Measurements from ENCODE around the gene VTI1A. TPM values are rescaled to one million over a fixed set of nuclear protein-coding genes. Genes with fewer than 3 reads are reported as not detected.

The VTI1A gene
- total and polyA plus RNA-seq, 9 of the 15 experiments (the other 6 are each of a cell fraction or from before 2014, with no cell fraction given), result 9.3 to 21.4 (median 16.0) TPM

DNA sequence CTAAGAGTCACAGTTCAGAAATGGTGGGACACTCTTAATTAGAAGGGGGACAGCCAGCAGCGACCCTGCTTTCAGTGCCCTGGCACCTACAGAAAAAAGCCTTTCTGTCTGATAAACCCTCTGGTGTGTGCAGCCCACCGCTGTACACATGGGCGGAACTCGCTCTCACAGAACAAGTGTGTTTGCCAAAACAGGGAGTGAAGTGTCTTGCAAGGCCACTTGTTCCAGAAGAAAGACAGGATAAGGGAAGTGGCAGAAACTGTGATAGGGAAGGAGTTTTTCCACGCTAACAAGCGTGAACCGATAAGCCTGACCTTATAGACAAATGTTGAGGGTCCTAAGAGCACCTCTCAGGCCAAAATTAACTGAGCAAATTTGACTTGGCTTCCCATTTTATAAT is 299.3 kb downstream of the VTI1A start:
- no peaks in the 10 kb centered on the region for H3K9me1 ChIP-seq (ENCODE audit: control insufficient read depth, insufficient read depth, low read length)
- no peak for FAIRE-seq
- H3K4me3 ChIP-seq, result no peak overlapping the region
- H3K27ac ChIP-seq (ENCODE audit: extremely low read depth, low read depth, low read length), result no peak overlapping the region
- H3K9me3 ChIP-seq (replicated peaks; ENCODE audit: control insufficient read depth, insufficient read depth, low read depth, low read length), result no peaks in the 10 kb centered on the region
- H3K9ac ChIP-seq (ENCODE audit: insufficient read depth in 1 of 2, low read depth in 2 of 2, low read length in 2 of 2), result no peak overlapping the region
- H3K79me2 ChIP-seq (ENCODE audit: control insufficient read depth, insufficient read depth, low read length), result no peaks in the 10 kb centered on the region
- no peak for ATAC-seq
- no peaks in the 10 kb centered on the region for H3K4me1 ChIP-seq (replicated peaks in 1 of 2; ENCODE audit: control insufficient read depth in 2 of 2, insufficient read depth in 2 of 2, low read length in 2 of 2)
- H3K27me3 ChIP-seq (ENCODE audit: control insufficient read depth in 2 of 2, insufficient read depth in 2 of 2, low read length in 2 of 2), result no peaks in the 10 kb centered on the region
- no peak for DNase-seq (ENCODE audit: extremely low read depth in 1 of 4, low spot score in 3 of 4)
- H4K20me1 ChIP-seq (replicated peaks; ENCODE audit: control insufficient read depth, insufficient read depth, low read length), result no peaks in the 10 kb centered on the region
- no peaks in the 10 kb centered on the region for H3K36me3 ChIP-seq (ENCODE audit: control insufficient read depth, insufficient read depth, low read length)
- ChIA-PET CTCF (ENCODE audit: low intra/inter-chr PET ratio) (no interaction called here), POLR2A (no interaction called here)
- H2AFZ ChIP-seq (ENCODE audit: low read depth, low read length), result no peak overlapping the region
- no peak overlapping the region for H3K4me2 ChIP-seq (ENCODE audit: insufficient read depth, low read length)
- in situ Hi-C loops (cut with MboI), result no loop called here
- intact Hi-C loops (cut with micrococcal nuclease), result no loop called here
- 80% methylated on average over 7 of the region's 7 CpGs for WGBS (ENCODE audit: insufficient coverage, low coverage, missing lambda C conversion rate)
- no TSS peak for BruUV-seq (replicated peaks)
- TF ChIP-seq, protein P1, sequence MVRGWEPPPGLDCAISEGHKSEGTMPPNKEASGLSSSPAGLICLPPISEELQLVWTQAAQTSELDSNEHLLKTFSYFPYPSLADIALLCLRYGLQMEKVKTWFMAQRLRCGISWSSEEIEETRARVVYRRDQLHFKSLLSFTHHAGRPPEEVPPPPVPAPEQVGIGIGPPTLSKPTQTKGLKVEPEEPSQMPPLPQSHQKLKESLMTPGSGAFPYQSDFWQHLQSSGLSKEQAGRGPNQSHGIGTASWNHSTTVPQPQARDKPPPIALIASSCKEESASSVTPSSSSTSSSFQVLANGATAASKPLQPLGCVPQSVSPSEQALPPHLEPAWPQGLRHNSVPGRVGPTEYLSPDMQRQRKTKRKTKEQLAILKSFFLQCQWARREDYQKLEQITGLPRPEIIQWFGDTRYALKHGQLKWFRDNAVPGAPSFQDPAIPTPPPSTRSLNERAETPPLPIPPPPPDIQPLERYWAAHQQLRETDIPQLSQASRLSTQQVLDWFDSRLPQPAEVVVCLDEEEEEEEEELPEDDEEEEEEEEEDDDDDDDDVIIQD (CRISPR knock-in tag; IDR thresholded peaks at IDR 0.05), result no peak
- TF ChIP-seq SREBF2 (CRISPR knock-in tag; IDR thresholded peaks at IDR 0.05) (no peak), GABPA (tag; conservative IDR thresholded peaks at IDR 0.05; ENCODE audit: low read depth) (no peak), ZNF347 (CRISPR knock-in tag; IDR thresholded peaks at IDR 0.05; ENCODE audit: low read depth) (no peak), ZEB2 (IDR thresholded peaks at IDR 0.05) (no peak), JUN (IDR thresholded peaks at IDR 0.05; ENCODE audit: borderline replicate concordance, low read depth, low read length) (no peak), JUN (CRISPR knock-in tag; IDR thresholded peaks at IDR 0.05; ENCODE audit: borderline replicate concordance) (no peak), GTF2F1 (IDR thresholded peaks at IDR 0.05; ENCODE audit: low read depth, low read length) (no peak), KLF13 (tag; IDR thresholded peaks at IDR 0.05; ENCODE audit: borderline replicate concordance, low read depth) (no peak), PCBP1 (IDR thresholded peaks at IDR 0.05; ENCODE audit: low read depth, low read length, poor library complexity, severe bottlenecking) (no peak), CEBPG (CRISPR knock-in tag; IDR thresholded peaks at IDR 0.05) (no peak), CEBPG (tag; conservative IDR thresholded peaks at IDR 0.05 in 1 of 2, IDR thresholded peaks at IDR 0.05 in 1 of 2) (no peak), ZNF184 (CRISPR knock-in tag; IDR thresholded peaks at IDR 0.05) (no peak), HDAC1 (IDR thresholded peaks at IDR 0.05) (no peak)
- TF ChIP-seq, protein P2, sequence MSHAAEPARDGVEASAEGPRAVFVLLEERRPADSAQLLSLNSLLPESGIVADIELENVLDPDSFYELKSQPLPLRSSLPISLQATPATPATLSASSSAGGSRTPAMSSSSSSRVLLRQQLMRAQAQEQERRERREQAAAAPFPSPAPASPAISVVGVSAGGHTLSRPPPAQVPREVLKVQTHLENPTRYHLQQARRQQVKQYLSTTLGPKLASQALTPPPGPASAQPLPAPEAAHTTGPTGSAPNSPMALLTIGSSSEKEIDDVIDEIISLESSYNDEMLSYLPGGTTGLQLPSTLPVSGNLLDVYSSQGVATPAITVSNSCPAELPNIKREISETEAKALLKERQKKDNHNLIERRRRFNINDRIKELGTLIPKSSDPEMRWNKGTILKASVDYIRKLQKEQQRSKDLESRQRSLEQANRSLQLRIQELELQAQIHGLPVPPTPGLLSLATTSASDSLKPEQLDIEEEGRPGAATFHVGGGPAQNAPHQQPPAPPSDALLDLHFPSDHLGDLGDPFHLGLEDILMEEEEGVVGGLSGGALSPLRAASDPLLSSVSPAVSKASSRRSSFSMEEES (CRISPR knock-in tag; IDR thresholded peaks at IDR 0.05), result no peak
- TF ChIP-seq, protein P3, sequence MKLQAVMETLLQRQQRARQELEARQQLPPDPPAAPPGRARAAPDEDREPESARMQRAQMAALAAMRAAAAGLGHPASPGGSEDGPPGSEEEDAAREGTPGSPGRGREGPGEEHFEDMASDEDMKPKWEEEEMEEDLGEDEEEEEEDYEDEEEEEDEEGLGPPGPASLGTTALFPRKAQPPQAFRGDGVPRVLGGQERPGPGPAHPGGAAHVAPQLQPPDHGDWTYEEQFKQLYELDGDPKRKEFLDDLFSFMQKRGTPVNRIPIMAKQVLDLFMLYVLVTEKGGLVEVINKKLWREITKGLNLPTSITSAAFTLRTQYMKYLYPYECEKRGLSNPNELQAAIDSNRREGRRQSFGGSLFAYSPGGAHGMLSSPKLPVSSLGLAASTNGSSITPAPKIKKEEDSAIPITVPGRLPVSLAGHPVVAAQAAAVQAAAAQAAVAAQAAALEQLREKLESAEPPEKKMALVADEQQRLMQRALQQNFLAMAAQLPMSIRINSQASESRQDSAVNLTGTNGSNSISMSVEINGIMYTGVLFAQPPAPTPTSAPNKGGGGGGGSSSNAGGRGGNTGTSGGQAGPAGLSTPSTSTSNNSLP (IDR thresholded peaks at IDR 0.05; ENCODE audit: borderline replicate concordance, low read depth, low read length), result no peak

Data from K562 (cell line).